GM19099 (cell line): ENCODE results near the gene PLXNC1.

Source experiments
- POLR2A ChIP-seq: IDR thresholded peaks from 3 replicates; pipeline ENCODE4 v1.6.1; 2011; ENCODE audit warnings: low read depth; ENCODE audit not compliant: insufficient read length; ENCODE audit errors: extremely low read depth

PLXNC1 gene

GRCh38 chr12:94207849-94208621 is 59.7 kb downstream of the PLXNC1 start:
- TF ChIP-seq POLR2A = no peak

DNA sequence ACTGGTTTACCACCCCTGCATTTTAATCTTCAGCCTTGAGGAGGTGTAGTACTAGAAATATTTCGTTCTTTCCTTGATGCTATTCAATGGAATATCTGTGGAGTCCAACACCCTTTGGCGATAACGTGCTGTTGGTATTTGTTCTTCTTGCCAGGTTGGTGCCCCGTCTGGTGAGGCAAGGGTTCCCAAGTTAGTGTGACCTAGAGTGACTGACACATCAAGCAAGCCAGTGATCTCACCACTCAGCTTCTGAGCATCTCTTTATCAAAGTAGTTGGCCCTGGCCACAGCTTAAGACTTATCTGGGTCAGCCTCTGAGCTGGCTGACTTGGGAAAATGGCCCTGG is 60.2 kb downstream of the PLXNC1 start:
- no peak for TF ChIP-seq POLR2A

DNA sequence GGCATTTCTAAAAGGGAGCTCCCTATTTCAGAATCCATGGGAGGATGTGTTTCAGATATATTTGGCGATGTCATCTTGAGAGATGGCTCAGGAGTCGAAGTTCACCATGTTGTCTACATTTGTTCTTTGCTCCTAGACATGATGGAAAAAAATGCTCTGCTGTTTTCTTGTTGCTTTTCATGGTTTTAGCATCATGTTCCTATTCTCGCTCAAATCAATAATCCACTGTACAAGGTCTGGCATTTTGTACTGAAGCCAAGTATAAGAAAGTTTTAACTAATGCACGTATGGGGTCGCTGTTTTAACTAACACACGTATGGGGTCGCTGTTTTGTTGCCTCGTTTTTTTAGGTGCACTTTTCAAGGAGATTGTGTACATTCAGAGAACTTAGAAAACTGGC is 60.9 kb downstream of the PLXNC1 start:
- no peak for TF ChIP-seq POLR2A

GRCh38 chr12:94211021-94211420 is 62.6 kb downstream of the PLXNC1 start:
- no peak for TF ChIP-seq POLR2A

DNA sequence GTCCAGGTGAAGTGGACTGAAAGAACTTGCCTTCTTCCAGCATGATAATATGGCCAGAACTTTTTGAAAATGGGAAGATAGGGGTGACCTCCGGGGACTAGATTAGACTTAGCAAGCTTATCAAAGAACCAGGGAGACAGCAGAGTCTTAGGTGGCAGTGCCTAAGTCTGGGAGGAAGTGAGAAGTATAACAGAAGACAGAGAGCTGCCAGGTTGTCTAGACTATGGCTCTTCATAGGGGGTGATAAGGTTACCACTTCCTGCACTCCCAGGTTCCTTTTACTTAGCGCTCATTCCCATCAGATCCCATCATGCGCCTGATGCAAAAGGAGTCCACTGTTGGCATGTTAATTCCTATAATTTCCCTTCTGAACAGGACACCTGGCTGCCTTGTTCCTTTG is 69.9 kb downstream of the PLXNC1 start:
- no peak for TF ChIP-seq POLR2A

DNA sequence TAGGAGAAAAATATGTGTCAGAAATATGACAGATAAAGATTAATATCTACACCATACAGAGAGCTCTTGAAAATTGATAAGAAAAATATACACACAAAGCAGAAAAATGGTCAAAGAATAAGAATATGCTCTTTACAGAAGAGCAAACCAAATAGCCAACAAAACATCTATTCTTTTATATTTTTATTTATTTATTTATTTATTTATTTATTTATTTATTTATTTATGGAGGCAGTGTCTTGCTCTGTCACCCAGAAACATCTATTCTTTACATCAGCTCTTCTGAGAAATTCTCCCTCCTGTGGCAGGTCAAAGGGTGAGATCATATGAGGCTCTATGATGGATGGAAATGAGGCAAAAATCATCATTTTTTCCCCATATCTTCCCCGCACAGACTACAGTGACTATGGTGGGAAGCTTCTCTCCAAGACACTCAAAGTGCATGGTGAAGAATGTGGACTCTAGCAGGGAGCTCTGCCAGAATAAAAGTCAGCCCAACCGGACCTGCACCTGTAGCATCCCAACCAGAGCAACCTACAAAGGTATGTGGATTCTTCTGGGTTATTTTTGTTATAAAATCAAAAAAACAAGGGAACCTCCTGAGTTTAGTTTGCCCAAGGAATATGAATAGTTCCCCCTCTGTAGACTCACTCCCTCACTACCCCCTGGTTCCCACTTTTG is 71.4 kb downstream of the PLXNC1 start:
- no peak for TF ChIP-seq POLR2A

DNA sequence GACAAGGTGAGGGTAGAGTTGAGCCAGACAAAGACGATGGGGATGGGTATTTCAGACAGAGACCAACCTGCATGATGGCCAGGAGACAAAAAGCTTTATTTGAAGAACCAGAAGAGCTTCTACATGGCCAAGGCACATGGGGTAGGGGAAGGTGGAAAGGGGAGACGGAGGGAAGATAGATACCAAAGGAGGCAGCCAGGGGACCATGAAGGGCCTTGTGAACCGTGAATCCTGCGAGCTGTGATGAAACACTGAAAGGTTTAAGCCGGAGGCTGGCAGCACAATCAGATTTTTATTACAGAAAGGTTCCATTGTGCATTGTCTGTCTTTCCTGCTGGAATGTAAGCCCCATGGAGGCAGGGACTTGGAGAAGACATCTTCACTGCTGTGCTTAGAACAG is 72.4 kb downstream of the PLXNC1 start:
- TF ChIP-seq POLR2A = no peak

DNA sequence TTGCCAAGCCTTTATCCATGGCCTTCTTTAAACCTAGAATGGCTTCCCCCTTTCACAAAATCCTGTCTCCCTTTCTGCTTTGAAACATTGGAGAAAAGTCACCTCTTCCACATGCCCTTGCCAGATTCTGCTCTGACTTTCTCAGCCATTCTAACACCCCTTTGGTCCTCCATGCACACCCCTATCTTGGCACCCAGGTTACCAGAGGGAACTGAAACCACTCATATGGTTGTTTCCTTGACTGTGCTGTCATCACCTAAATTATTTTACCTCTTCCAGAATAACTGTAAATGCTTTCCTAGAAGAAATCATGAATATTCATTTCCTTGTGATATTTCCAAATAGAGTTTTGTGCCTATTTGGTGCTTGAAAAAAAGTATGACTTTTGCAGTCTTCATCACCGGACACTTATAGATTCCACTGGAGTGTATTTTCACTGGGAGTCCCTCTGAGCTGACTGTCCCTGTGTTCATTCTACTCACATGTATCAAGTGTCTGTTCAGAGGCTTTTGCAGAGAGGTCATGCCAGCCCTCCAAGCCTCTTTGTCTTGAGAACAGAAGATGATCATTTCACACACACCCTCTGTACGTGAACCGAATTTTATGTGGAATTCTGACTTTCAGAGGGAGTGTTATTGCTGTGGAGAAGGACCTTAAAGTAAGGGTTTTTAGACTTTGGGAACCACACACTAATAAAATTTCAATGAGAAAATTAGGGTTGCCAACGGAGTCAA is 74.1 kb downstream of the PLXNC1 start:
- no peak for TF ChIP-seq POLR2A

- no peak for TF ChIP-seq POLR2A
Observed at GRCh38 chr12:94223842-94224241, 75.5 kb downstream of the PLXNC1 start.

DNA sequence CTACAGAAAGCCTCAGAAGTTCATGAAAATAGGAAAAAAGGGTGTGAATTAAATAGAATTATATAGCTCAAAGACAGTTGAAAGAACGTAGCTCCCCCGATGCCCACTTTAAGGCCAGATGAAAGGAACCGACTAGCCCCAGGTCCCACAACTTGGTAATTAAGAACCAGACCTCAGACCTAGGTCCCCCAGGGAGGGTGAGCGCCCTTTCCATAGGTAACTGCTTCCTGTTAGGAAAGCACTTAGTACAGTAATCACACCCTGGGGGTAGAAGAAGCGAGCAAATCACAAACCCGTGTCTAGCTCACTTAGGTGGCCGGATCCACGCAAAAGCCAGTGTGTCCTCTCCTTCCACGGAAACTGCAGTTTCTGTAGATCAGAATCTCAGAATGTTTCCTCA is 77.1 kb downstream of the PLXNC1 start:
- no peak for TF ChIP-seq POLR2A

- no peak for TF ChIP-seq POLR2A
Observed at GRCh38 chr12:94225947-94226630, 77.7 kb downstream of the PLXNC1 start.

DNA sequence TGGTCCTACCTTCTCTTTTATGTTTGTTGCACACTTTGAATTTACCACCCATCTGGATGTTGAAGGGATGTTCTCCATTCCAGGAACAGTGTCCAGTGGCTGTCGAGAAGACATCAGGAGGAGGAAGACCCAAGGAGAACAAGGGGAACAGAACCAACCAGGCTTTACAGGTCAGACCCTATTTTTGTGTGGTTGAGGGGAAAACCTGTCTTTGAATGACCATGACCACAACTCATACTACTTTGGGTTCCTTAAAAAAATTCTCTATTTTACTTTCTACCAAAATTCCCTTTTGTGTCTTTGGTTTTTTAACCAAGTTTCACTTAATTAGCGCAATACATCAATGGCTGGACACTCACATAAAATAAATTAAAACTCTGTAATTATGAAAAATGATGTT is 78.7 kb downstream of the PLXNC1 start:
- no peak for TF ChIP-seq POLR2A

DNA sequence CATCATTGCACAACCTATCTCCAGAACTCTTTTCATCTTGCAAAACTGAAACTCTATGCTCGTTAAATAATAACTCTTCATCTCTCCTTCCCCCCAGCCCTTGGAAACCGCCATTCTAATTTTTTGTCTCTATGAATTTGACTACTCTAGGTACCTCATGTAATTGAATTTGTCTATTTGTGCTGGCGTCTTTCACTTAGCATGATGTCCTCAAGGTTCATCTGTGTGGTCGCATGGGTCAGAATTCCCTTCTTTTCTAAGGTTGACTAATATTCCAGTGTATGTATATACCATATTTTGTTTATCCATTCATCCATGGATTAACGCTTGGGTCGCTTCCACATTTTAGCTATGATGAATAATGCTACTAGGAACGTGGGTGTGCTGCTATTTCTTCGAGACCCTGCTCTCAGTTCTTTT is 80.1 kb downstream of the PLXNC1 start:
- TF ChIP-seq POLR2A = no peak

GRCh38 chr12:94229902-94230301 is 81.5 kb downstream of the PLXNC1 start:
- no peak for TF ChIP-seq POLR2A

- no peak for TF ChIP-seq POLR2A
Observed at GRCh38 chr12:94230357-94230905, 82.1 kb downstream of the PLXNC1 start.
